ENCODE measurements around the gene LYZL1.

DNA sequence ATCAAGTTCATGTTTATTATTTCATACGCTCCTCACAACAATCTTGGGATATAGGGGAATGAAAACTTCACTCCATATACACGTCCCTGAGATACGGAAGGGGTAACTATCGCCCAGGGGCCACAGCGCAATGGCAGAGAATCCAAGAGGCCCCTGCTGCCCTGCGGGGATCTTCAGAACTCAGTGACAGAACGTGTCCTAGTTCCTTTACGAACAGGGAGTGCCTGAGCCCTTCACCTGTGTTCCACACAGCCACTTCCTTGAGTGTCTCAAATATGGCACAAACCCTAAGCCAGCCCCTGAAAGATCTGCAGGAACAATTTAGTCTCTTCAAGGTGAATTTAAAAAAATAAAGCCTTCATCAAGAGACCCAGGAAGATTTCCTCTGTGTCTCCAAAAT is 25.9 kb downstream of the LYZL1 start:
- TF ChIP-seq, protein P1, sequence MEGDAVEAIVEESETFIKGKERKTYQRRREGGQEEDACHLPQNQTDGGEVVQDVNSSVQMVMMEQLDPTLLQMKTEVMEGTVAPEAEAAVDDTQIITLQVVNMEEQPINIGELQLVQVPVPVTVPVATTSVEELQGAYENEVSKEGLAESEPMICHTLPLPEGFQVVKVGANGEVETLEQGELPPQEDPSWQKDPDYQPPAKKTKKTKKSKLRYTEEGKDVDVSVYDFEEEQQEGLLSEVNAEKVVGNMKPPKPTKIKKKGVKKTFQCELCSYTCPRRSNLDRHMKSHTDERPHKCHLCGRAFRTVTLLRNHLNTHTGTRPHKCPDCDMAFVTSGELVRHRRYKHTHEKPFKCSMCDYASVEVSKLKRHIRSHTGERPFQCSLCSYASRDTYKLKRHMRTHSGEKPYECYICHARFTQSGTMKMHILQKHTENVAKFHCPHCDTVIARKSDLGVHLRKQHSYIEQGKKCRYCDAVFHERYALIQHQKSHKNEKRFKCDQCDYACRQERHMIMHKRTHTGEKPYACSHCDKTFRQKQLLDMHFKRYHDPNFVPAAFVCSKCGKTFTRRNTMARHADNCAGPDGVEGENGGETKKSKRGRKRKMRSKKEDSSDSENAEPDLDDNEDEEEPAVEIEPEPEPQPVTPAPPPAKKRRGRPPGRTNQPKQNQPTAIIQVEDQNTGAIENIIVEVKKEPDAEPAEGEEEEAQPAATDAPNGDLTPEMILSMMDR (conservative IDR thresholded peaks at IDR 0.05), result no peak
- no peak for TF ChIP-seq EZH2 (IDR thresholded peaks at IDR 0.05; ENCODE audit: low read depth)
